ENCODE results near the gene ZFR.
A peak's percentile ranks its signal among the peaks of the same experiment; 100 is the strongest.
"Not testable (repeated sequence)": the region's sequence is repeated elsewhere in the genome, so short reads cannot be mapped to it uniquely, and the experiment has no call there.

Gene ZFR

DNA sequence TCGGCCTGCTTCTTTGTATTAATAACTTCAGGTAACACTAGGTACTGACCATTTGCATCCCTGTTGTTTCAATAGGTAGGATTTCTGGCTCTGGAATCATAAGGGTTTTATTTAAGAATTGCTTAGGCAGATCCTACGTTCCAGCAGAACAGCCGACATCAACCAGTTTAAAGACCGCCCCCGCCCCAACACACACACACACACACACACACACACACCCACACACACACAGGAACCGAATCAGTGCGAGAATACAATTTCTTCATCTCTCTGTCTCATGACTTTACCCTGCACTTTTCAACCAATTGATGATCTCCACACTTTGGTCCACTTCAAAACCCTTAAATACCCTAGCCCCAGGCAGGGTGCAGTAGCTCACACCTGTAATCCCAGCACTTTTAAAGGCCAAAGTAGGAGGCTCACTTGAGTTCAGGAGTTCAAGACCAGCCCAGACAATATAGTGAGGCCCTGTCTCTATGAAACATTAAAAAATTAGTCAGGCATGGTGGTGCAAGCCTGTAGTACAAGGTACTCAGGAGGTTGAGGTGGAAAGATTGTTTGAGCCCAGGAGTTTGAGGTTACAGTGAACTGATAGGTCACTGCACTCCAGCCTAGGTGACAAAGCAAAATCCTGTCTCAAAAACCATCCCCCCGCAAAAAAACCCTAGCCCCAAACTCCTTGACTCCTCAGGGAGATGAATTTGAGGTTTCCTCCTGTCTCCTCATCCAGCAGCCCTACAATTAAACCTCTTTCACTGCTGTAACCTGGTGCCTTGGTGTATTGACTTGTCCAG is 129.1 kb downstream of the ZFR start:
- no peak for DNase-seq

- no peak for DNase-seq
Measured at GRCh38 chr5:32314658-32315057, 129.9 kb downstream of the ZFR start.

DNA sequence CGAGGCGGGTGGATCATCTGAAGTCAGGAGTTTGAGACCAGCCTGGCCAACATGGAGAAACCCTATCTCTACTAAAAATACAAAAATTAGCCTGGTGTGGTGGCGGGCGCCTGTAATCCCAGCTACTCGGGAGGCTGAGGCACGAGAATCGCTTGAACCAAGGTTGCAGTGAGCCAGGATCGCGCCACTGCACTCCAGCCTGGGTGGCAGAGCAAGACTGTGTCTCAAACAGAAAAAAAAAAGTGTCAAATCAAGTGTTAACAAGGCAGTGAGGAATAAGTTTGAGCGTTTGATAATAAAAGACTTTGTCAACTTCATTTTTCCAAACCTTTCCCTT is 130.4 kb downstream of the ZFR start:
- DNase-seq = not testable (repeated sequence)

- peak; percentile 100 for DNase-seq
Measured at GRCh38 chr5:32312595-32313332, 131.8 kb downstream of the ZFR start, which contains the start of gene MTMR12. Gene MTMR12 (minus strand): TSS chr5:32312939. CDS start chr5:32312838, 101 bp downstream.

GRCh38 chr5:32312197-32312594 is 132.3 kb downstream of the ZFR start:
- DNase-seq = peak; percentile 43

- no peak for DNase-seq
Measured at GRCh38 chr5:32311404-32312196, 132.9 kb downstream of the ZFR start.

GRCh38 chr5:32309761-32310160 is 134.8 kb downstream of the ZFR start:
- DNase-seq = no peak

- no peak for DNase-seq
Measured at GRCh38 chr5:32308946-32309345, 135.6 kb downstream of the ZFR start.

DNA sequence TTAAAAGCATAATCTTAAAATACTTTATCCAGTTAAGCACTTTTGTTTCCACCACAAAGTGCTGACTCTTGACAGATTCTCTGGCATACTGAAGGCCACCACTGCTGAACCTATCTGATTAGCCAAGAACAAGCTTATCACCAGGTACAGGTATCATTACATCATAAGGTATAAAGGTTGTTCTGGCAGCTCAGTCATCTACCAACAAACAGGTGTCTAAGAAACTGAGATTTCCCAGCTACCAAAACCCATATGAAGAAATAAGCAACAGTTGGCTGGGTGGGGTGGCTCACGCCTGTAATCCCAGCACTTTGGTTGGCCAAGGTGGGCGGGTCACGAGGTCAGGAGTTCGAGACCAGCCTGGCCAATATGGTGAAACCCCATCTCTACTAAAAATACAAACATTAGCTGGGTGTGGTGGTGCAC is 136.8 kb downstream of the ZFR start:
- DNase-seq = no peak

- no peak for DNase-seq
Measured at GRCh38 chr5:32304622-32305021, 139.9 kb downstream of the ZFR start.

All from activated naive CD4-positive, alpha-beta T cell treated with Interleukin-2 at 50 U/mL for 16 hours (primary cell).